T-helper 2 cell (primary cell): Measurements from ENCODE around the gene PDYN.

Experiments
- DNase-seq, 5 experiments: peaks; one replicate each; pipeline versions ENCODE4 v3.0.0 to v3.0.0-alpha.2; 2012 to 2022

The PDYN gene

GRCh38 chr20:1933465-1933870 is 60.4 kb downstream of the PDYN start:
- no peak for DNase-seq

- no peak for DNase-seq
These were observed 60.9 kb downstream of the PDYN start for GRCh38 chr20:1932971-1933370.

DNA sequence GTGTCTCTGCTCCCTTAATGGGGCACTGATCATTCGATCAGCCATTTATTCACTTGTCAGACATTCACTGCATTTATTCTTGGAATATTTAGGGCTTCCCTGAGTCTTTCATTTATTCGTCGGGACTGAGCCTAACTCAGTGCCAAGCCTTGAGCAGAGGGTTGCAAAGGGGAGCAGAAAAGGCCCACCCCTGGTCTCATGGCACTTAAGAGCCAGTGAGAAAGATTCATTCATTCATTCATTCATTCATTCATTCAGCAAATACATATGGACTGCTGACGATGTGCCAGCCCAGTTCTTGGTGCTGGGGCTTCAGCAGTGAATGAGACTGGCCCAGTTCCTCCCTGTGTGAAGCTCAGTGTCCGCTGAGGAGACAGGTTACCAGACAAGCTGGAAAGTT is 62.0 kb downstream of the PDYN start:
- DNase-seq = no peak

DNA sequence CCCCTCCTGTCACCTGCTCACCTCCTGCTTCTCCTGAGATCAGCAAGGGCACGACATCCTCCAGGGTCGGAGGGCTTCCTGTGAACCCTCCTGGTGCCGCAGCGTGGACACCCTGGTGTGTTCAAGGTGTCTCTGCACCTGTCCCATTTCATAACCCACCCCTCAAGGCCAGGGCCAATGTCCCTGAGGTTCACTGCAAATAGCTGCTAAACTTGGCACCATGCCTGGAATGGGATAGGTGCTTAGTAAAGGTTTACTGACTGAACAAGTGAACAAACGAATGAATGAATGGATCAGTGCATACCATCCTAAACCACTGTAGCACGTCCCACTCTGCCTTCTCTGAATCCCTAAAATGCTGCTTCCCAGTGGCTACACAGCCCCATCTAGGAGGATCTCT is 63.7 kb downstream of the PDYN start:
- no peak for DNase-seq

DNA sequence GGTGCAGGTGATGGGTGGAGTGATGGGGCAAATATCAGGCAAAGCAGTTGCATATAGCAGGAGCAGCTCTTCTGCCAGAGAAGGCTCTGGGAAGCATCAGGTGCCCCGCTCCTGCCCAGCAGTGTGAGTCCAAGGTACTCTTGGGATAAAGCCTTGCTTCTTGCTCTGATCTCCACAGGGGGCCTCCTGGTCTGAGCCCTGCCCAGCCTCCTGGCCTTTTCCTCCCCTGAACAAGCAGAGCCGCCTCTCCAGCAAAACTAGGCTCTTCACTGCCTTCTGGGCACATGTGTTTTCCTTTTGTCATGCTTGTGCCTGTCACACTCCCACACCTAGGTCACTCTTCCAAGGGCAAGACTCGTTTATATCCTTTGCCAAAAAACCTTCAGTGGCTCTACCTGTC is 64.4 kb downstream of the PDYN start:
- DNase-seq = no peak

GRCh38 chr20:1928782-1929181 is 65.1 kb downstream of the PDYN start:
- no peak for DNase-seq
